ENCODE data around the gene COL5A1. TPM values are rescaled to one million over a fixed set of nuclear protein-coding genes. Genes with fewer than 3 reads are reported as not detected.

Gene COL5A1
- 87.7 and 92.6 TPM in 2 replicates for total RNA-seq

GRCh38 chr9:134641173-134641989 lies at the start of gene COL5A1:
Gene COL5A1 (plus strand): TSS chr9:134641803. CDS start chr9:134642188, 385 bp downstream.
- Histone ChIP-seq H3K36me3 (ENCODE audit: control insufficient read depth, insufficient read depth, low read length) (no peaks in the 10 kb centered on the region), H3K27me3 (ENCODE audit: control insufficient read depth, insufficient read depth, low read length) (peaks cover 22% of the 10 kb centered on the region), H3K4me3 (ENCODE audit: low read depth, low read length) (peak within 1 kb of the TSS; percentile 54)
- no peak for TF ChIP-seq CTCF (IDR thresholded peaks at IDR 0.05; ENCODE audit: insufficient read depth, low read length, poor library complexity, severe bottlenecking)
- no peak for DNase-seq (ENCODE audit: low read depth)

GRCh38 chr9:134592018-134592818 lies 49.4 kb upstream of the COL5A1 start:
- DNase-seq (ENCODE audit: low read depth): no peak
- H3K4me3 ChIP-seq (ENCODE audit: low read depth, low read length): no peak overlapping the region
- no peak for TF ChIP-seq CTCF (IDR thresholded peaks at IDR 0.05; ENCODE audit: insufficient read depth, low read length, poor library complexity, severe bottlenecking)
- no peaks in the 10 kb centered on the region for H3K27me3 ChIP-seq (ENCODE audit: control insufficient read depth, insufficient read depth, low read length)
- H3K36me3 ChIP-seq (ENCODE audit: control insufficient read depth, insufficient read depth, low read length): no peaks in the 10 kb centered on the region

DNA sequence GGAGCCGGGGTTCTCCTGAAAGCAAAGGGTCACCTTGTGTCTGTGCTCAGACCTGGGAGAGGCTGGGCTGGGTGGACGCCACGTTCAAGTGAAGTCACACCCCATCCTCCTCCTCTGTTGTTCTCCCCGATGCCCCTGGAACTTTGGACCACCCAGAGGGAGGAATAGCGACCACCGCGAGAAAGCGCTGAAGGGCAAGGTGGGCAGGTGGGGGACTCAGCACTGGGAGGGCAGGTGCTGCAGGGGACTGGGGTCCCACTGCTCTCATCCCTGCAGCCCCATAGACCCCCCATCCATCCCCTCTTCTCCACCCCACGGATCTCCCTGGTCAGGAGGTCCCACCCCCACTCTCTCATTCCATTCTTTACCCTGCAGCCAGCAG lies 48.8 kb upstream of the COL5A1 start:
- no peak overlapping the region for H3K4me3 ChIP-seq (ENCODE audit: low read depth, low read length)
- no peaks in the 10 kb centered on the region for H3K27me3 ChIP-seq (ENCODE audit: control insufficient read depth, insufficient read depth, low read length)
- no peaks in the 10 kb centered on the region for H3K36me3 ChIP-seq (ENCODE audit: control insufficient read depth, insufficient read depth, low read length)
- no peak for DNase-seq (ENCODE audit: low read depth)
- TF ChIP-seq CTCF (IDR thresholded peaks at IDR 0.05; ENCODE audit: insufficient read depth, low read length, poor library complexity, severe bottlenecking): no peak

GRCh38 chr9:134593286-134594077 lies 48.1 kb upstream of the COL5A1 start:
- Histone ChIP-seq H3K27me3 (ENCODE audit: control insufficient read depth, insufficient read depth, low read length) (no peaks in the 10 kb centered on the region), H3K4me3 (ENCODE audit: low read depth, low read length) (no peak overlapping the region), H3K36me3 (ENCODE audit: control insufficient read depth, insufficient read depth, low read length) (no peaks in the 10 kb centered on the region)
- TF ChIP-seq CTCF (IDR thresholded peaks at IDR 0.05; ENCODE audit: insufficient read depth, low read length, poor library complexity, severe bottlenecking): no peak
- DNase-seq (ENCODE audit: low read depth): no peak

DNA sequence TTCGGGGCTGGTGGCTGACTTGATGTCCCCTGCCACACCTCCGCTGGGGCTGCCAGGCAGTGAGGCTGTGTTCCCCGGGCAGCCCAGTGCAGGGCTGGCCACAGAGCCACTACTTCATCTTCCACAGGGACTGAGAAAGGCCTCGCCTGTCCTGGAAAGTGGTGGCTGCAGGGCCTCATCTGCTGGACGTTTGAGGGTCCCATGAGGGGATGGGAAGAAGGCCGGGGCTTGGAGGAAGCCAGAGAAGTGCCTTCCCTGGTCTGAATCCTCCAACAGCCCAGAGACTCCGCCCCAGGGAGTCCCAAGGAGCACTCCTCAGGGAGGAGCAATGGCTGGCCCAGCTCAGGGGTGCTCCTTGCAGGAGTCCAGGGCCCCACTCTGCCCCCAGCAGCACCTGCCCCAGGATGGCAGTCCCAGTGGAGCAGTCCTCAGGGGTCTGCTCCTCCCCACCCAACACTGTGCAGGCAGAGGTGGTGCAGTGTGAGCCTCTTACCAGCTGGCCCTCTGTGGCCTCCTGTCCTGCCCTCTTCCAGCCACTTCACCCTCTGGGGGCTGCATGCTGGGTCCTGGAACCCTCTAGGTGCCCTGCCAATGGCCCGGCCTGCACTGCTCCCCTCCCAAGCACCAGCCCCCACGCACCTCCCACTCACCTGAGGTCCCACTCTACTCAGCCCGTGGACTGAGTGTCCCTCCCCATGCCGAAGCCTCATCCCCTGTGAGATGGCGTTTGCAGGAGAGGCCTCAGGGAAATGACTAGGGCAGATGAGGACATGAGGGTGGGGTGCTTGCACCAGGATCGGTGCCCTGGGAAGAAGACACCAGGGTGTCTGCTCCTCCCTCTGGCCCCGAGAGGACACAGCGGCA lies 47.3 kb upstream of the COL5A1 start:
- H3K4me3 ChIP-seq (ENCODE audit: low read depth, low read length): no peak overlapping the region
- no peaks in the 10 kb centered on the region for H3K36me3 ChIP-seq (ENCODE audit: control insufficient read depth, insufficient read depth, low read length)
- DNase-seq (ENCODE audit: low read depth): no peak
- no peaks in the 10 kb centered on the region for H3K27me3 ChIP-seq (ENCODE audit: control insufficient read depth, insufficient read depth, low read length)
- TF ChIP-seq CTCF (IDR thresholded peaks at IDR 0.05; ENCODE audit: insufficient read depth, low read length, poor library complexity, severe bottlenecking): no peak

All from kidney epithelial cell (primary cell).